Stomach smooth muscle (tissue), 2 donors: ENCODE results near the gene GPC5.

Source experiments
- H3K27ac ChIP-seq: one replicate; pipeline ENCODE4 v1.7.0; 2013; ENCODE audit warnings: mild to moderate bottlenecking, low read length, inconsistent platforms
- H3K27me3 ChIP-seq, 2 donors: one replicate each; pipeline ENCODE4 v1.7.0; 2013; ENCODE audit warnings: low read length in 2 of 2; ENCODE audit not compliant: insufficient read depth in 2 of 2, control insufficient read depth in 1 of 2
- H3K36me3 ChIP-seq, 2 donors: one replicate each; pipeline ENCODE4 v1.7.0; 2013; ENCODE audit warnings: low read length in 2 of 2; ENCODE audit not compliant: control insufficient read depth in 2 of 2, insufficient read depth in 2 of 2
- H3K4me1 ChIP-seq: one replicate; pipeline ENCODE4 v1.7.0; 2013; ENCODE audit warnings: low read length; ENCODE audit not compliant: control insufficient read depth, insufficient read depth
- H3K4me3 ChIP-seq, 2 donors: one replicate each; pipeline ENCODE4 v1.7.0; 2013; ENCODE audit warnings: low read length in 2 of 2
- H3K9ac ChIP-seq, 2 donors: one replicate each; pipeline ENCODE4 v1.7.0; 2013; ENCODE audit warnings: low read length in 2 of 2, mild to moderate bottlenecking in 1 of 2
- H3K9me3 ChIP-seq, 2 donors: one replicate each; pipeline ENCODE4 v1.7.0; 2013; ENCODE audit warnings: low read length in 2 of 2; ENCODE audit not compliant: control insufficient read depth in 2 of 2
- donor health status: healthy.
- donor health status: Pancreatic carcinoma.

GPC5 gene

GRCh38 chr13:92012787-92013186, 614.4 kb downstream of the GPC5 start:
- peaks cover 4 to 7% of the 10 kb centered on the region in 2 donors for H3K9me3 ChIP-seq
- no peak overlapping the region for H3K4me3 ChIP-seq
- no peak overlapping the region for H3K9ac ChIP-seq

DNA sequence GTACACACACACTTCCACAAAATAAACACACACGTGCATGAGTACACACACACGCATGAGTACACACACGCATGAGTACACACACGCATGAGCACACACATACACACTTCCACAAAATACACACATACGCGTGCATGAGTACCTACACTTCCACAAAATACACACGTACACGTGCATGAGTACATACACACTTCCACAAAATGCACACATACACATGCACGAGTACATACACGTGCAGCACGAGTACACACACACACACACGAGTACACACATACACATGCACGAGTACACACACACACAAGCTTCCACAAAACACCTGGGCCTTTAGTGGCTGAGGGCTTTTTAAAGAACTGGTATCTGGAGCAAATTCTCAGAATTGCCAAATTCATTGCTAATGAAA, 619.3 kb downstream of the GPC5 start:
- Histone ChIP-seq H3K27ac (no peak overlapping the region), H3K27me3 (no peaks in the 10 kb centered on the region), H3K9ac (no peak overlapping the region), H3K4me3 (no peak overlapping the region), H3K9me3 (peaks cover 4 to 7% of the 10 kb centered on the region in 2 donors), H3K4me1 (no peaks in the 10 kb centered on the region), H3K36me3 (no peaks in the 10 kb centered on the region)

More at GRCh38 chr13:92012787-92013186, 614.4 kb downstream of the GPC5 start:
- H3K27ac ChIP-seq, result no peak overlapping the region
- H3K4me1 ChIP-seq, result no peaks in the 10 kb centered on the region
- no peaks in the 10 kb centered on the region for H3K36me3 ChIP-seq
- no peaks in the 10 kb centered on the region for H3K27me3 ChIP-seq

DNA sequence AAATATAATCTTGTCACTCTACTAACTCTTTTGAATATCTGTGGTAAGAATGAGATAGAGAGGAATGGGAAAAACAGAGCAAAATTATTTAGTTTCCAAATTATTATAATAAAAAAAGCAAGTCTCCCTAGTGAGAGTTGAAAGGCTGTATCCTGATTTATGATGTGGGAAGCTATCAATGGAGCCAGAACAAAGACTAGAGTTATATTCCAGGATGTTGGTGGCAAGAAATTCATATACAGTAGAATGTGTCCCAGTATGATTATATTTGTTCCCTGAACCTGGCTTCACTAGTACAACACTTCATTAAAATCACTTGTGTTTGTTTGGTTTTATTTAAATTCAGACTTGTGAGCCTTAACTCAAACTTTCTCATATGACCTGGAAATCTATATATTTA, 630.3 kb downstream of the GPC5 start:
- Histone ChIP-seq H3K9ac (no peak overlapping the region), H3K36me3 (no peaks in the 10 kb centered on the region), H3K4me3 (no peak overlapping the region), H3K4me1 (no peaks in the 10 kb centered on the region), H3K27me3 (no peaks in the 10 kb centered on the region), H3K9me3 (no peaks in the 10 kb centered on the region), H3K27ac (no peak overlapping the region)

DNA sequence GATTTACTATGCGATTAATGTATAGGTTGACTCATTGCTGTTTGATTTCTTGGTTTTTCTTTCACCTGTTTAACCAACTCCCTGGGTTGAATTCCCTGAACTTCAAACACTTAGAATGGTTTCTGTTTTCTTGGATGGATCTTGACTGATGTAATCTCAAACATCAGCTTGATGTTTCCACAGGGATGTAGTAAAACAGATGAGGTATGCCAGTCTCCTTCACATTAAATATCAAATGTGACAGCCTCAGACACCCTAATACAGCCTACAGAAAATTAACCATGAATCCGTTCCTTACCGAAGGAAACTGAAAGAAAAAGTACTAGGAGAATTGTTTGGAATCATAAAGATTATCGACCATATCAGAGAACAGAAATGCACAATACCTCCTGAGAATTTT, 631.2 kb downstream of the GPC5 start:
- Histone ChIP-seq H3K4me1 (no peaks in the 10 kb centered on the region), H3K9me3 (no peaks in the 10 kb centered on the region), H3K27me3 (no peaks in the 10 kb centered on the region), H3K4me3 (no peak overlapping the region), H3K9ac (no peak overlapping the region), H3K36me3 (no peaks in the 10 kb centered on the region), H3K27ac (no peak overlapping the region)

- no peaks in the 10 kb centered on the region for H3K4me1 ChIP-seq
- no peak overlapping the region for H3K27ac ChIP-seq
- H3K36me3 ChIP-seq, result no peaks in the 10 kb centered on the region
- no peaks in the 10 kb centered on the region for H3K9me3 ChIP-seq
- no peak overlapping the region for H3K9ac ChIP-seq
- H3K4me3 ChIP-seq, result no peak overlapping the region
- H3K27me3 ChIP-seq, result no peaks in the 10 kb centered on the region
Measured at GRCh38 chr13:92038905-92039304, 640.5 kb downstream of the GPC5 start.

DNA sequence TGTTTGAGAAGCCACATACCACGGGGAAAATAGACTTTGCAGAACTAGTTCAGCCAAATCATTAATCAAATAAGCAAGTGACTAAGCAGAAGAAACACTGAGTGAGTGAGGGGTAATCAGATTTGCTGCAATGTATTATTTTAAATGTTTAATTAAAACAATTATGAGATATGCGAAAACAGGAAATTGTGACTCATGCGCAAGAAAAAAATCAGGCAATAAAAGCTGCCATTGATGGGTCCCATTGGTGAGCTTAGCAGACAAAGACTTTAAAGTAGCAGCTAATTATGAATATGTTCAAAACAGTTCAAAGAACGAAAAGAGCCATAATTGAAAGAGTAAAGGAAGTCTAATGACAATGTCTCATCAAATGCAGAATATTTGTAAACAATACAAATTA, 644.1 kb downstream of the GPC5 start:
- no peak overlapping the region for H3K27ac ChIP-seq
- no peaks in the 10 kb centered on the region for H3K27me3 ChIP-seq
- H3K4me1 ChIP-seq, result no peaks in the 10 kb centered on the region
- H3K4me3 ChIP-seq, result no peak overlapping the region
- H3K9me3 ChIP-seq, result no peaks in the 10 kb centered on the region
- no peaks in the 10 kb centered on the region for H3K36me3 ChIP-seq
- H3K9ac ChIP-seq, result no peak overlapping the region

DNA sequence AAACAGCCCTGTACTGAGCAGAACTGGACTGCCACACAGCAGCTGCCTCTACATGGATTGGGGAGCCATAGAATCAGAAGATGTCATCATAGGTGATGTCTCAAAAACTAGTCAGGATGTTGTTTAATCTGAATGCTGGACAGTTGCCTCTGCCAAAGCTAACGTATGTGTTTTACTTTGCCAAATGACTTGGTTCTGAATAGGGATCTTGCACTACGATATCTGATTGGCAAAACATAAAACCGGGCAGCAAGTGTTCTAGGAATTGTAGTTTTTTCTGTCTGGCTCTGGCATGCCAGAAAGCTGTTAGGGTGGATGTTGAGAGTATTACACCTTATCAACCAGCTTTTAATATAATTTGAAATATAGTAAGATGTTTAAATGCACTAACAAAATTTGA, 645.9 kb downstream of the GPC5 start:
- Histone ChIP-seq H3K9me3 (no peaks in the 10 kb centered on the region), H3K27ac (no peak overlapping the region), H3K36me3 (no peaks in the 10 kb centered on the region), H3K4me1 (no peaks in the 10 kb centered on the region), H3K27me3 (no peaks in the 10 kb centered on the region), H3K9ac (no peak overlapping the region), H3K4me3 (no peak overlapping the region)

GRCh38 chr13:92054389-92054788, 656.0 kb downstream of the GPC5 start:
- Histone ChIP-seq H3K4me1 (no peaks in the 10 kb centered on the region), H3K9me3 (no peaks in the 10 kb centered on the region), H3K27ac (no peak overlapping the region), H3K4me3 (no peak overlapping the region), H3K27me3 (no peaks in the 10 kb centered on the region), H3K36me3 (no peaks in the 10 kb centered on the region), H3K9ac (no peak overlapping the region)

DNA sequence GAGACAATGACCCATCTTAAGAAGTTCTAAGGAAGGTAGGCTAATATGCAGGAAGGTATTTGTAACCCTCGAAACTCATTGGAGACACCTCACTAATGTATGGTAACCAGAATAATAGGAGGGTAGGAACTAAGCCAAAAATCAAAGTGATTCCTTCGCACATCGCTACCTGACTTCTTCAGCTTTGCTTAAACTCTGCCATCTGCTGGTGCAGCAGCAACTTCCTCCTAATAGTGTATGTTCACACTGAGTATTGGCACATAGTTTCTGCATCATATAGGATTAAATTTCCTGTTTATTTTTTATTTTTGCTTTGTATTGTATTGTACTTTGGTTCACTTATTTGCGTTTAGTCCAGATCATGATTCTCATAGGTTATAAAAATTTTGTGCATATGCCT, 676.2 kb downstream of the GPC5 start:
- no peak overlapping the region for H3K27ac ChIP-seq
- no peaks in the 10 kb centered on the region for H3K27me3 ChIP-seq
- no peak overlapping the region for H3K9ac ChIP-seq
- H3K4me3 ChIP-seq, result no peak overlapping the region
- no peaks in the 10 kb centered on the region for H3K4me1 ChIP-seq
- H3K36me3 ChIP-seq, result no peaks in the 10 kb centered on the region
- H3K9me3 ChIP-seq, result no peaks in the 10 kb centered on the region

DNA sequence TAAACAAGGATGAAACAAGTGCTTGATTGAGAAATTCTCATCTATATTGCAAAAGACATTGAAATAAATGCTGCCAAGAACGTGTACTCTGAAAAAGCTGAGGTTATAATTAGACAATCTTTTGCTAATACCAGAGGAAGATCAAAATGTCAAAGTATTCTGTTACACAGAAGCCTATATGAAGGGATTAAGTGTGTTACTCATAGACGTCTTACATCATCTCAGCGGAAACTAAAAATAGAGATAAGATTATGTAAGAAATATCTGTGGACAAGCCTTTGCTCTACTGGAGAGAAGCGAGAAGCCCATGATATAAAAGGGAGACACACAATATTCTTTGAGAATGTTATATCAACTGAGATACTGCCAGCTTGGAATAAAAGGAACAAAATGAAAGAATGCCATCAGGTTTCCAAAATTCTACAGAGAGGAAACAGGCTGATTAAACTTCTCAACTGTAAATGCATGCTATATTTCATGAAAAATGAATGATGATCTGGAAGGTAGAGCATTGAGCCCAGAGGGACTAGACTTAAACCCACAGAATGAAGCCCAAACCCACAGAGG, 699.0 kb downstream of the GPC5 start:
- no peaks in the 10 kb centered on the region for H3K4me1 ChIP-seq
- no peaks in the 10 kb centered on the region for H3K9me3 ChIP-seq
- H3K9ac ChIP-seq, result no peak overlapping the region
- no peaks in the 10 kb centered on the region for H3K27me3 ChIP-seq
- no peaks in the 10 kb centered on the region for H3K36me3 ChIP-seq
- H3K4me3 ChIP-seq, result no peak overlapping the region
- no peak overlapping the region for H3K27ac ChIP-seq

GRCh38 chr13:92101801-92102200, 703.4 kb downstream of the GPC5 start:
- Histone ChIP-seq H3K27me3 (no peaks in the 10 kb centered on the region), H3K4me3 (no peak overlapping the region), H3K9ac (no peak overlapping the region), H3K36me3 (no peaks in the 10 kb centered on the region), H3K9me3 (no peaks in the 10 kb centered on the region), H3K27ac (no peak overlapping the region), H3K4me1 (no peaks in the 10 kb centered on the region)
